GM19463 (cell line): ENCODE results near the gene GRK2.
"Not testable (repeated sequence)": the region's sequence is repeated elsewhere in the genome, so short reads cannot be mapped to it uniquely, and the experiment has no call there.

Source experiments
- ATAC-seq: cut with Tn5 transposase; IDR thresholded peaks from one replicate; pipeline ENCODE4 v1.9.1; 2021; ENCODE audit warnings: mild to moderate bottlenecking, moderate library complexity; ENCODE audit not compliant: unreplicated experiment

The GRK2 gene

GRCh38 chr11:67311051-67311555 is 44.8 kb downstream of the GRK2 start:
- no peak for ATAC-seq

- no peak for ATAC-seq
Observed at GRCh38 chr11:67311556-67312082, 45.3 kb downstream of the GRK2 start.

DNA sequence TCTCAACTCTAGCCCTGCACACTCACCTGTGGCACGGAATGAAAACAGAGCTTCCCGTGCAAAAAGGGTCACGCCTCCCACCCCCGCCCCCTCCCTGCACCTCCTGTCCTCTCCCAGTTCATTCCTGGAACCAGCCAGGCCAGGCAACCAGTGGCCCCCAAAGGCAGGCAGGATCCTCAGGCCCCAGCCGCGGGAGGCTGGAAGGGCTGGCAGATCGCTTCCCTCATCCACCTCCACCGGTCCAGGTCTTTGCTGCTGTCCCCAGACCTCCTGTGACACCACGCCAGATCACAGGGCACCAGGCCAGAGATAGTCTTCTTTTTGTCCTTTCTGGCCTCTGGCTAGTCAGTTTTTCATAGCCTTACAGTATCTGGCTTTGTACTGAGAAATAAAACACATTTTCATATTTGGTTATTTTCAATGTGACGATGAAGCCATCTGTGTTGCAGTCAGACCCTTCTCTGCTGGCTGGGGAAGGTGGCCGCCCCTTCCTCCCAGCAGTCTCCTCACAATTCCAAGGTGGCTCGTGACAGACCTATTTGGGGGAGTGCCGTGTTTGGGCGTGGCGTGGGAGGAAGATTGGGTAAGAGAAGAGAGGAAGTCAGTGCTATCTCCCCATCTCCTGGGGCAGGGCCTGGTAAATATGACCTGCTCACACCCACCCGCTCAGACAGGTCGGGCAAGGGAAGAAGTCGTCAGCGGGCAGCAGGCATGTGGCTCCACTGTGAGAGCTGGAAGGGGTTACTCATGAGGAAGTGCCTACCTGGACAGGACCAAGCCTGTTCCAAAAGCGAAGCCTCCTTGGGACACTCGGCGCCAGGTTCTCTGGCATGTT is 46.1 kb downstream of the GRK2 start:
- no peak for ATAC-seq

DNA sequence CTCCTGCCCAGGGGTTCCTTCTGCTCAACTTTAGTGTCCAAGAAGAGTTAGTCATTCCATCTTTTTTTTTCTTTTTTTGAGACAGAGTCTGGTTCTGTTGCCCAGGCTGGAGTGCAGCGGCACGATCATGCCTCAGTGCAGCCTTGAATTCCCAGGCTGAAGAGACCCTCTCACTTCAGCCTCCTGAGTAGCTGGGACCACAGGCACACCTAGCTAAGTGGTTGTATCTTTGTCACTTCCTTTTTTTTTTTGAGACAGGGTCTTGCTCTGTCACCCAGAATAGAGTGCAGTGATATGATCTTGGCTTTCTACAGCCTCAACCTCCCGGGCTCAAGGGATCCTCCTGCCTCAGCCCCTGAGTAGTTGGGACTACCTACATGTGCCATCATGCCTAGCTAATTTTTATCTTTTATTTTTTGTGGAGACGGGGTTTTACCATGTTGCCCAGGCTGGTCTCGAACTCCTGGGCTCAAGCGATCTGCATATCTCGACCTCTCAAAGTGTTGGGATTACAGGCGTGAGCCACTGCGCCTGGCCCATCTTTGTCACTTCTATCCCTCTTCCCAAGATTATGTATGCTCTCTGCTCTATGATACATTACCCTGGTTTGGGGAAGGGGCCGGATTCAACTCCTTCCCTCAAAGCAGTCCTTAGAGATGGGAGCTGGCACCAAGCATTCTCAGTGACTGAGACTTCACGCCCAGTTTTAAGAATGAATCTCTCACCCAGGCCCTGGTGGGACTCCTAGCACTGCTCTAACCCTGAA is 47.0 kb downstream of the GRK2 start:
- ATAC-seq: no peak

GRCh38 chr11:67314218-67314617 is 47.9 kb downstream of the GRK2 start:
- ATAC-seq: no peak

DNA sequence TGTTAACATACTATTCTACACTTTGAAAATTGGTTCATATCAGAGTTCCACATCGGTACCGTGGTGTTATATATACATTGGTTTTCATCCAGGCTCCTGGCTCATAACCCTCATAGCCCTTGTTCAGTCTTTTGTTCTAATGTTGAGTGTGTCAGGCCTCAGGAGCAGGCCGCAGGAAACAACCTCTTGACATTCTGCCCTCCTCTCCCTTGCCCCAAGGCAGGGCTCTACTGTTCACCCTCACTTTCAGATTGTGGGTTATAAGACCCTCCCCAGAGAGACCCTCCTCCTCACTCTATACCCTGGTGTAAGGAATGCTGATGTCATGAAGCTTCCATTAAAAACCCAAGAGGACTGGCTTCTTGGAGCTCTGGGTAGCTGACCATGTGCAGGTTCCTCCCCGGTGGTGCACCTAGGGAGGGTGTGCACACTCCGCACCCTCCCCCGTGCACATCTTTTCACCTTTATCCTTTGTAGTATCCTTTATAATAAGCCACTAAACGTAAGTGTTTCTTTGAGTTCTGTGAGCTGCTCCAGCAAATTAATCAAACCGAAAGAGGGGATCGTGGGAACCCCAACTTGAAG is 49.1 kb downstream of the GRK2 start:
- ATAC-seq: no peak

DNA sequence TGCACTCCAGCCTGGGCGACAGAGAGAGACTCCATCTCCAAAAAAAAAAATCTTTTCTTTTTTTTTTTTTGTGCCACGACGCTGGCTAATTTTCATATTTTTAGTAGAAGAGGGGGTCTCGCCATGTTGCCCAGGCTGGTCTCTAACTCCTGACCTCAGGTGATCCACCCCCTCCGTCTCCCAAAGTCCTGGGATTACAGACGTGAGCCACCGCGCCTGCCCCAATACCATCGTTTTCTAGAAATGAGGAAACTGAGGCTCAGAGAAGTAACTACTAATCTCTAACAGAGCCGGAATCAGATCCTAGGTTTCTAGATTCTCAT is 50.6 kb downstream of the GRK2 start:
- no peak for ATAC-seq

DNA sequence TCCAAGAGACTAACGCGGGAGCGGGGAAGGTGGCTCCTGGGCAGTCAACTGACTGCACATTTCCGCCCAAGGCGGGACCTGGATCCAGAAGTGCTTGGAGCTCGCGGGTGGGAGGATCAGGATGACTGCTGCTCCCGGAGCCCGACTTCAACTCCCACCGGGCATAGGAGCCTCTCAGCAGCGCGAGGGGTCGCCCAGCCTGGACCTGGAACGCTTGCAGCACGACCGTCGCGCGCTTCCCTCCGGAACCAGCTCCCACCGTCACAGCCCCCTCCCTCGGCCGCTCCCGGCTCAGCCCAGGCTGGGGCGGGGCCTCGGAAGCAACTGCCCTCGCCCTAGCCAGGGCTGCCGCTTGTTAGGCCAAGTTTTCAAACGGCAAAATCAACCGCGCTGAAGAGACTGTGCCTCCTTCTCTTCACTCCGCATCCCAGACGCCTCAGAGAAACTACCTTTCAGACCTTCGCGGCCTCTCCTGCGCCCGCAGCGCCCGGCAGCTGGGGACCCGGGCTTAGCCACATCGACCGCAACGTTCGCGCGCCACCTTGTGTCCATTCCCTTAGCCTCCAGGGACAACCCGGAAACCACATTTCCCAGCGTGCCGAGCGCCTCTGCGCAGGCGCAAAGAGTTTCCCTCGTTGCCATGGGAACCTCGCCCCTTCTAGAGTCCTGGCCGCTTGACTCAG is 51.1 kb downstream of the GRK2 start:
- peak; percentile 73 for ATAC-seq

- no peak for ATAC-seq
Observed at GRCh38 chr11:67317888-67318555, 51.7 kb downstream of the GRK2 start.

DNA sequence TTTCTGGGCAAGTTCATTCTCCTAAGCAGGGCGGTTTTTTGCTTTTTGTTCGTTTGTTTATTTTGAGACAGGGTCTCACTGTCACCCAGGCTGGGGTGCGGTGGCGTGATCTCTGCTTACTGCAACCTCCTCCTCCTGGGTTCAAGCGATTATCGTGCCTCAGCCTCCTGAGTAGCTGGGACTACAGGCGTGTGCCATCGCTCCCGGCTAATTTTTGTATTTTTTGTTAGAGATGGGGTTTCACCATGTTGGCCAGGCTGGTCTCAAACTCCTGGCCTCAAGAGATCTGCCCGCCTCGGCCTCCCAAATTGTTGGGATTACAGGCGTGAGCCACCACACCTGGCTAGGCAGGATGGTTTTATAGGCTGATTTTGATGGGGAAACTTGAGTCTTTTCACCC is 52.6 kb downstream of the GRK2 start:
- ATAC-seq: not testable (repeated sequence)

DNA sequence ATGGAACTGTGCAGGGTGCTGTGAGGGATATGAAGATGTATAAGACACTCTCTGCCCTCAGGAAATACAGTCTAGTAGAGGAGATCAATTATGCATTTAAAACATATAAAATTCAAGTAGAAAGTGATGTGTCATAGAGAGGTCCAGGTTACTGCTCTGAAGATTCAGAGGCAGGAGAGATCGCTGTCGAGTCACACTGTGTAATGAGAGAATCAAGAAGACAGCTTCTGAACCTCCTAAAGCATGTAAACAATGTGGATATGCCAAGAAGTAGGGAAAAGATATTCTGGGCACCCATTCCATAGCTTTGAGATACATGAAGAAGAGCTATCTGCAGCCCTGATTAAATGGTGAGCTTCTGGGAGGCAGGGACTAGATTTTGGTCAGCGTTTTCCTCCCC is 53.7 kb downstream of the GRK2 start:
- no peak for ATAC-seq

GRCh38 chr11:67320691-67321090 is 54.4 kb downstream of the GRK2 start:
- no peak for ATAC-seq

- no peak for ATAC-seq
Observed at GRCh38 chr11:67321313-67321871, 55.1 kb downstream of the GRK2 start.

- ATAC-seq: no peak
Observed at GRCh38 chr11:67322049-67322448, 55.8 kb downstream of the GRK2 start.

GRCh38 chr11:67323526-67323925 is 57.3 kb downstream of the GRK2 start:
- ATAC-seq: no peak

DNA sequence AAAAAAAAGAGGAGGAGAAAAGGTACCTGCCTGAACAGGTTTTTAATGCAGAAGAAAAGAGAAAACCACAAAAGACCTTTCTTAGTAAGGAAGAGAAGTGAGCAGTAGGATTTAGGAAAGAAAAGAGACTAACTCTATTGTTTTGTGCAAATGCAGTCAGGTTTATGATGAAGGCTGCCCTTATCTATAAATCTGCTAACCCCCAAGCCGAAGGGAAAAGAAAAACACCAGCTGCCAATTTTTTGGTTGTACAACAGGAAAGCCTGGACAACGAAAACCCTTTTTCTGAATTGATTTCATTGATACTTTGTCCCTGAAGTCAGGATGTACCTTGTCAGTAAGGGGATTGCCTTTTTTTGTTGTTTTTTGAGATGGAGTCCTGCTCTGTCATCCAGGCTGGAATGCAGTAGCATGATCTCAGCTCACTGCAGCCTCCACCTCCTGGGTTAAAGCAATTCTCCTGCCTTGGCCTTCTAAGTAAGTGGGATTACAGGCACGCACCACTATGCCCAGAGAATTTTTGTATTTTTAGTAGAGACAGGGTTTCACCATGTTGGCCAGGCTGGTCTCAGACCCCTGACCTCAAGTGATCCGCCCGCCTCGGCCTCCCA is 65.9 kb downstream of the GRK2 start:
- no peak for ATAC-seq
